CD1c-positive myeloid dendritic cell (primary cell): Measurements from ENCODE around the gene CTNNA2.
"Not testable (repeated sequence)": the region's sequence is repeated elsewhere in the genome, so short reads cannot be mapped to it uniquely, and the experiment has no call there.

ENCODE experiments used
- DNase-seq: peaks from one replicate; pipeline ENCODE4 v3.0.0-alpha.2; 2016; ENCODE audit errors: extremely low spot score

CTNNA2 gene

DNA sequence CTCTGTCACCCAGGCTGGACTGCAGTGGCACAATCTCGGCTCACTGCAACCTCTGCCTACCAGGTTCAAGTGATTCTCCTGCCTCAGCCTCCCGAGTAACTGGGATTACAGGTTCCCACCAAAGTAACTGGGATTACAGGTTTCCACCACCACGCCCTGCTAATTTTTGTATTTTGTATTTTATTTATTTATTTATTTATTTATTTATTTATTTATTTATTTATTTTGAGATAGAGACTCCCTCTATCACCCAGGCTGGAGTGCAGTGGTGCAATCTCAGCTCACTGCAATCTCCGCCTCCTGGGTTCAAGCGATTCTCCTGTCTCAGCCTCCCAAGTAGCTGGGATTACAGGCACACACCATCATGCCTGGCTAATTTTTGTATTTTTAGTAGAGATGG lies 633.9 kb downstream of the CTNNA2 start:
- DNase-seq: not testable (repeated sequence)

DNA sequence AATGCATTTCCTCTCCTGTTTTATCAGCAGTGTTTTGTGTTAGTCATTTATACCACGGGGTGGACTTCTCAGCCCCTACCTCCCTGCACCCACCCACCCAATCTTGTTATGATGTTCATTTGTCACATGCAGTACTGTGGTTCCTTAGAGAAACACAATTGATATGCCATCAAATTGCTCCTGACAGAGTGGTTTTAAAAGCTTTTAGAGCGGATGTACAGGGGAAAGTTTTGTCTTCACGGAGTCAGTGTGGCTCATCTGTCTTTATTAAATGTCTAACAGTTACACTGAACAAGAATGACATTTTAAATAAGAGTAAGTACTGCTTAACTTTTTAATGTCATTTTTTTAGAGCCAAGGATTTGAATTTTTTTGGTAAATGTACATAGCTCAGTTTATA lies 634.8 kb downstream of the CTNNA2 start:
- DNase-seq: no peak

DNA sequence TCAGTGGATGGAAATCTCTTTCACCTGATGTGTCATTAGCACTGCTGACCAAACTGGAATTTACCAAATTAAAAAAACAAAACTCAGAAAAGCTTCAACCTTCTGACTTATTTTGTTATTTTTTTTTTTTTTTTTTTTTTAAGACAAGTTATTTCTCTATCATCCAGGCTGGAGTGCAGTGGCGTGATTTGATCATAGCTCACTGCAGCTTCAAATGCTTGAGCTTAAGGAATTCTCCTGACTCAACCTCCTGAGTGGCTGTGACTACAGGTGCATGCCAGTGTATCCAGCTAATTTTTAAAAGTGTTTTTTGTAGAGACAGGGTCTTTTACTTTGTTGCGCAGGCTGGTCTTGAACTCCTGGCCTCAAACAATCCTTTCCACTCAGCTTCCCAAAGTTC lies 636.1 kb downstream of the CTNNA2 start:
- DNase-seq: no peak

DNA sequence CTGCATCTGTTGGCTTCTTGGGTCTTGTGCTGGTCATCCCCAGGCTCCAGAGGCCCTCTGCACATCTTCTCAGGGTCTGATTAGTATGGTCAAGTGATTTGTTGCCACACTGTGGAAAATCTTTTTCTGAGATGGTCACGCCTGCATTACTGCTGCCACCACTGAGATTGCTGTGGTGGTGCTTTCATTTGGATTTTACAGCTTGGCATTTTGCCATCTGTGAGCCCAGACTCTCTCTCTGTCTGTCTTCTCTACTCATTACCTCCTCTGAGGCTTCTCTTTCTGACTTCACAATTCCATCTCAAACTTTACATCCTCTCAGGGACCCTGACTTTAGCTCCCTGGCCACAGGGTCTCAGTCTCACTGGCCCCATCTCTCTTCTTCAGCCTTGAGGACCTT lies 637.1 kb downstream of the CTNNA2 start:
- no peak for DNase-seq

DNA sequence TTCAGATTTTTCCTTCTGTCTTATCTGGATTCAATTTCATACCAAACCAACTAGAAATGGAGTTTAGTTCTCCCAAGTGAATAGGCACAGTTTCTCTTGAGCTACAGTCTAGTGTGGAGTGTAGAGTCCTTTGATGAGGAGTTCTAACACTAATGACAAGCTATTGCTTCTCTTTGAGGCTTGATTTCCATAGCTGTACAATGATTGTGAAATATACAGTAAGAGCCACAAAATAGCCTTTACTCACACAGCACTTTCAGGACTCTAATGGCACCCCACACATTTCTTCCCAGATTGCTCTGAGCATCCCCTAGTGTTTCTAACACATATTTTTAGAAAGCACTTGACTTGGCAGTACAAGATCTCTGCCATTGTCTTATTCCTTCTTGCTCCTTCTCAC lies 638.4 kb downstream of the CTNNA2 start:
- DNase-seq: no peak

DNA sequence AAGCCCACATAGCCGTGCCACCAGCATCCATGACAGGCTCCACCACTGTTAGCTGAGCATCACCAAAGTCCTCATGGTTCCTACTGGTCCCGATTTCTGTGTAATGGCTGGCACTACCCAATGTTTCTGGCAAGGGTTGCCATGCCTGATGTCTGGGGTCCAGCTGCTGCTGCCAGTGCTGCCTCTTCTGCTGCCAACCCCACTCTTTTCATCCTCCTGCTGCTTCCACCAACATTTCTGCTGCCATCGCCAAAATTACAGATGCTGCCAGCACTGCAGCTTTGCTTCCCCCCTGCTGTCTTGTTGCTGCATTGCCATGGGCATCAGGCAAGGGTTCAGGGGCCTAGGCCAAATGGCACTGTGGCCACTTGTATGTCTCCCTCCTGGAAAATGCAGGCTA lies 638.8 kb downstream of the CTNNA2 start:
- no peak for DNase-seq

DNA sequence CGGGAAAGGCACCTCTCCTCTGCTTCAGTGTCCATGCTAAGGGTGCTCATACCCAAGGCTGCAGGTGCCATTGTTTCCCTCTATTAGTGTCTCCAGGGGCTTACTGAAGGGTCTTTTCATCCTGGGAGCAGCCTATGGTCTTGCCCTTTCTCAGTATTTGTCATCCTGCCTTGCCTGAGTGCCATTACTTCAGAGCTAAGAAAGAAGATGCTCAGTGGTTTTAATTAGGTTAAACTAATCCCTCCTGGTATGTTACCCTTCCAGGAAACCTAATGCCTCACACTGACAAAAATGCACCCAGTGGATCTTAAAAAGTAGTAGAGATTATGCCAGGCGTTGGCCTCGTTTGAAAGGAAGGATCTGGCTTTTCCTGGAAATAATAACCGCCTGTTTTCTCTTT lies 640.3 kb downstream of the CTNNA2 start:
- no peak for DNase-seq

DNA sequence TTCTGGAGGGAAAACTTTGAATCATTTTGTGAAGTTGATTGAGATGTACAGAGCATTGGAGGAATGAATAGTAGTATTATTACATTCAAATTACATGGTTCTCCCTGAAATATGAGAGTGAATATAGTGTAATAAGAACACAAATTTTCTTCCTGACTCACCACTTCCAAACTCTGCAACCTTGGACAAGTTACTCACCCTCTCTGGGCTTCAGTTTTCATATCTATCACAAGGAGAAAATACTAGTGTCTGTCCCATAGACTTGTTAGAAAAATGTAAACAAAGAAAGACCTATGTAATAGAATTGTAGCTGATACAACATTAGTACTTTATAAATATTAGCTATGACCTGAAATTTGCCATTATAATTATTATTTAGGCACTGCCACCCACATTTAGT lies 640.9 kb downstream of the CTNNA2 start:
- DNase-seq: no peak

DNA sequence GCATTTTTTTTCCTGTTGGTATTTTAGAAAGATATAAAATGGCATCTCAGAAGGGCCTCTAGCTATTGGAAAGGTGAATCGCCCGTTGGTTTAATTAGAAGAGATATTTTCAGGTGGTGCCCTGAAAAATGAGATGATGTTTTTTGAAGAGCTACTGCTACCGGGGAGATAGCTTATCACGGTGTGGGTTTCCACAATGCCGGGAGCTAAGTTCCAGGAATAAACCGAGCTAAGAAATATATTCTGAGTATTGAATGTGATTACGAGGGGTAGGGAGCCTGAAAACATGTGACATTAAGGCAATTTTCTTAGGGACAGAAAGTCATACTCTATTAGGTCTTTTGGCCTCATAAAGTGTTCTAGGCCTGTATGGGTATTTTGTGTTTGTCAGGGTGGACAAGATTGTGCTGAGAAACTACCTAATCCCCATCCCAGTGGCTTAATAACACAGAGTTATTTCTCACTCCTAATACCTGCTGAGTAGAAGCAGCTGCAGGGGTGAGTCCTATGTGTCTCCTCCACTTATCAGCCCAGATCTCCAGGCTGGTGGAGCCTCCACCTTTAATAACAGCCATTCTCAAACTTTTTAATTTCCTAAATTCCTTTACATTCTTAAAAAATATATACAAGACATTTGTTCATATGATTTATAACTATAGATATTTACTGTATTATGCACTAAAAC lies 641.5 kb downstream of the CTNNA2 start:
- DNase-seq: no peak

DNA sequence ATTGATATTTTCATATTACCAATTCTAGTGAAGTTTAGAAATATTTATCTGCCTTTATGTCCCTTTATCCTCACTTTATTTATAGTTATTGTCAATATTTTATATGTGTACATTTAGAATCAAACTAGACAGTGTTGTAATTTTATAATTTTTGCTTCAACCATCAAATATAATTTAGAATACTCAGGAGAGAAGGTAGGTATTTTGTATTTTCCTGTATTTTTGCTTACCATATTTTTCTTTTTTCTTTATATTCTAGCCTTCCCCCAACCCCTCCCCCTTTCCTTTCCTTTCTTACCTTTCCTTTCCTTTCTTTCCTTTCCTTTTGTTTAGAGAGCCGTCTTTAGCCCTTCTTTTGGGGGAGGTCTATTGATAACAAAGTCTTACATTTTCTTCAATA lies 651.5 kb downstream of the CTNNA2 start:
- DNase-seq: no peak

DNA sequence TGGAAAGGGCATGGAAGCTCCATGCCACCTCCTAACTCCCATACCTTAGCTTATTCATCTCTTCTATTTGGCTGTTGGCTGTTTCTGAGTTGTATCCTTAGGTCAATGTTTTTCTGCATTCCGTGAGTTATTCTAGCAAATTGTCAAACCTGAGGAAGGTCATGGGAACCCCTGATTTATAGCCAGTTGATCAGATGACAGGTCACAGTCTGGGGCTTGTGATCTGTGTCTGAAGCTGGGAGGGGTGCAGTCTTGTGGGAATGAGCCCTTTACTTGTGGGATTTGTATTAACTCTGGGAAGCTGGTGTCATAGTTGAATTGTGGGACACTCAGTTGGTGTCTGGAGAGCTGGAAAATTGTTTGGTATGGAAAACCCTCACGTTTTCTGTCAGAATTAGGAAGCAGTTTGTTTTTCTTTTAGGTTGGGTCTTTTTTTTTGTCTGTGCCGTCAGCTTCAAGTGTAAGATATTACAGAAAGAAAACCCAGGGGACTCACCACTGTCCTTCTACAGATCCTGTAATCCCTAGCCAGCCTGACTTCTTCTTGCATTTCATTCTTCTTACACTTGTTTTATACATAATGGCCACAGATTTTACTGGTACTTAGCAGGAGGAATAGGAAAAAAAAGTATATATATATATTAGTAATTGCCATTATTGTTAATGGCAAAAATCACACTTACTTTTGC lies 653.8 kb downstream of the CTNNA2 start:
- DNase-seq: no peak

DNA sequence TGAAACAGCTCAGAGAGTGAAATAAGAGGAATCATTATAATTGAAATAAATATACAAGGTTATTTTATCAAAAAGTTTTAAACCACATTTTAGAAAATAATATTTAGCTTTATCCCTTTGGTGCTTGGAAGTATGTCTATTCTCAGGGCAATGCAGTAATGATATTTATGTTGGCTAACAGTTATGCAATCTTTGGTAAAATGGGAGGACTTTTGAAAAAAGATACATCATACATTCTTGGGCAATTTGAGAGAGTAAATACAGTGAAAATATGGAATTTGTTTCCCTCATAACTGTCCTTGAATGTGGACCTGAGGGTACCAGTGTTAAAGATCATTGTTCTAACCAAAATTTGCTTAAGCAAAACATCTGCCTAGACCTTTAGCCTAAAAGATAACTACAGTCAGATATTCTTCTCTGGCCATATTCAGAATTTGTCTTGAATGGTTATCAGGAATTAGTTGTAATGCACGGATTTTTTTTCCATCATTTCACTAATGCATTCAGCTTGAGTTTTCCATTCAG lies 654.5 kb downstream of the CTNNA2 start:
- no peak for DNase-seq

DNA sequence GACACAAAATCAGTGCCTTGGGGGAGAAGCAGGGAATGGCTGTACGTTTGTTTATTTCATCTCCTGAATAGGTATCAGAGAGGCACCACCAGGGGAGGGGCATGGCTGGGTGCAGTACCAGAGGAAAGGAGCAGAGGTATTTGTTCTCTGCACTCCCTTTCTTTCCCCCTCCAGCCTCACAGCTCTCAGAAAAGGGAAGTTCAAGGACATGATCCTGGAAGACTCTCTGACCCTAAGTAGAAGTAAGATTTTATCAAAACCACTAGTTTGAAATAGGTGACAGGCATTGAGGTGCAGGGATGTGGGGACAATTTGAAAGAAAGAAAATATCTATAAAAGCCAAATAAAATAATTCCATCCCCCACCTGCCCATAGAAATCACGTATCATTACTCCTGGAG lies 655.2 kb downstream of the CTNNA2 start:
- no peak for DNase-seq

DNA sequence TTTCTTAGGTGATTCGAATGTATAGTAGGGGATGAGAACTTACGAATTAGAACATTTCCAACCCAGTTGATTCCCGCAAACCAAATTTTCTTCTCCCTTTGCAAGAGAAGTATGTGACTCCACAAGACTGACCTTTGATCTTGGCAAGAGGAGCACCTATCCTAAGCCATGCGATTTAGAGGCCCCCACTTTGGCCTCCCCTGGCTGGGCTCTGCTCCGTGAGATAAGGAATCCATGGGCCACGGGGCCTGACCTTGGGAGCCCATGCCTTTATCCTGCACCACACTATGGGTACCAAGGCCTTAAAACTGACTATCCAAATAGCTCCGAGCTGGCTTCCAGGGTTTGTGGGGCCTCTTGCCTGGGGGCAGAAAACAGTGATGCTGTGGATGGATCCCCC lies 656.0 kb downstream of the CTNNA2 start:
- no peak for DNase-seq

DNA sequence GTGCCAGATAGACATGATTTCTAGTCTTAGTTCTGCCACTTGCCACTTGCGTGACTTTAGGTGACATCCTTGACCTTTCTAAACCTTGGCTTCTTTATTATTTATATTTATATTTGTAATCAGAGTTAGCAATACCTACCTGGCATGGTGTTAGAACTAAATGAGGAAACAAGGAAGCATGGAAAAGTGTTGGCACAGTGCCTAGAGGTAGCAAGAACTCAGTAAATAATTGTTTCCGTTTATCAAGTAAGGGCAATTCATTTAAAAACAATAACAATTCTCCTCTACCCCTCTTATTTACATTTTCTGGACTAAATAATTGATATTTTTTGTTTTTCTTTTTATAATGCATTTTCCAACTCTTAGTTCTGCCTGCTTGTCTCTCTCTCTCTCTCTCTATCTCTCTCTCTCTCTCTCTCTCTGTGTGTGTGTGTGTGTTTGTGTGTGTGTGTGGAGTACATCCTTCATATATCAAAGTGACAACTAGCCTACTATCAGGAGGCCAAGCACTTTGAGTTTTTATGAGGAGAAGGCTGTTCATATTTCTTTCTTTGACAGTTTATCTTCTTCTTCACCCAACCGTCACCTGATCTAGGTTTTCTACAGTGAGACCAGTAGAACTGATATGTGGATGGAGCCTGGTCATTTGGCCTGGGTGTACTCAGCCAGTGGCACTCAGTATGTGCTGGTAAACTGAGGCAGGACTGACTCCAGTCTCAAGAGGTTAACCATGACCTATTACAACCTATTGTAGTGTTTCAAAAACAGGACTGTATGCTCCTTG lies 657.2 kb downstream of the CTNNA2 start:
- DNase-seq: no peak

DNA sequence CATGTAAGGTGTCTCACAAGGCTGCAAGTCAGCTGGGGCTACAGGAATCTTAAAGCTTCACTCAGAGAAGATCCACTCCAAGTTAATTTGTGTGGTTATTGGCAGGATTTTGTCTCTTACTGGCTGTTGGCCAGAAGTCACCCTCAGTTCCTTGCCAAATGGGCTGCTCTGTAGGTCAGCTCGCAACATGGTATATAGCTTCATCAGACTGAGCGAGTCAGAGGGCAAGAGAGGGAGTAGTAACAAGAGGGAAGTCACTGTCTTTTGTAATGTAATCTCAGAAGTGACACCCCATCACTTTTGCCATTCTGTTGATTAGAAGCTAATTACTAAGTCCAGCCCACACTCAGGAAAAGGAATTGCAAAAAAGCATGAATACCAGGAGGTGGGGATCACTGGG lies 672.2 kb downstream of the CTNNA2 start:
- no peak for DNase-seq

DNA sequence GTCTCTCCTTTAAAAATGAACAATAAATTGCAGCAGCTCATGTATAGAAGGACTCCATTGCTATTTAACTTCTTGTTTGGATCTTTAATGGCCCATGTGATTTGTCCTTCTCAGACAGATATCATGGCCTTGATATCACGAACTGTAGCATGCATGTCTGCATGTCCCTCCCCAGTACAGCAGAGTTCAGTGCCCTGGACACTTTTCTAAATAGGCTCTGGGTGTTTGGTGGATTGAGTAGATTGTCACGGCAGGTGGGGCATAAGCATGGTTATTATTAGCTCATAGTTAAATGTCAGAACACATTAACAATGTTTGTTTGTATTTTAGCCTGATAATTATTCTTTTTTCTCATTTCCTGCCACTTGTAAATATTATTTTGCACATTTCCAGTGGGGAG lies 673.4 kb downstream of the CTNNA2 start:
- no peak for DNase-seq

DNA sequence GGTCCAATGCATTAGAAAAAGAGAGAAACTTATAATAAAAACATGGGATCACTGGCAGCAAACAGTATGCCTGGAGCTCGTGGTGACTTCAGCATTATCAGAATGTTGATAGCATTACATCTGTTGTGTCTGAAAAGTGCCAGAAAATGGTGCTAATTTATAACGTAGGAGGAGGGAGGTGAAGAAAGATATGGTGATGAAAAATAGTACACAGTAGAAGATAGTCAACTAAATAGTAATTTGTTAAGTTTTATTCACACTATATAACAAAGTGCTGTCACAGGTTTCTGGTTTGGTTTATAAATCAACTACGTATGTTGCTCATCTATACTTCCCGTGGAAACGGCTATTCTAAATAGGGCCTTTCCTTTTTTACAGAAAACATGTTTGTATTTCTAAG lies 674.3 kb downstream of the CTNNA2 start:
- DNase-seq: no peak

DNA sequence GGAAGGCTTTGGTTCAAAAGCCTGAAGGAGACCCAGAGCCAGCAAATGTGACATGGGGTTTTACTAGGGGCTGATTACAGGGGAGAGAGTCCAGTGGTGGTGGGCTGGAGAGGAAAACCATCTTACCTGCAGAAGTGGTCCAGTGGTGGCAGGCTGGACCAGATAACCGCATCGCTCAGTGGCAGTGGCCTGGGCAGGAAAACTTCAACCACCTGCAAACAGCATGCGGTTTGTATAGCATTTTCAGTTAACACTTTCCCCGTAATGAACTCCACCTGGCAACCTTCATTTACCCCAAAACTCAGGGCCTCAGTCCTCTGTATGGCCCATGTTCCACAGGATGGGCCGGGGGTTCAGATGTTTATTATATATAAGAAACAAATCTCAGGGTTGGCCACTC lies 677.3 kb downstream of the CTNNA2 start:
- DNase-seq: no peak

DNA sequence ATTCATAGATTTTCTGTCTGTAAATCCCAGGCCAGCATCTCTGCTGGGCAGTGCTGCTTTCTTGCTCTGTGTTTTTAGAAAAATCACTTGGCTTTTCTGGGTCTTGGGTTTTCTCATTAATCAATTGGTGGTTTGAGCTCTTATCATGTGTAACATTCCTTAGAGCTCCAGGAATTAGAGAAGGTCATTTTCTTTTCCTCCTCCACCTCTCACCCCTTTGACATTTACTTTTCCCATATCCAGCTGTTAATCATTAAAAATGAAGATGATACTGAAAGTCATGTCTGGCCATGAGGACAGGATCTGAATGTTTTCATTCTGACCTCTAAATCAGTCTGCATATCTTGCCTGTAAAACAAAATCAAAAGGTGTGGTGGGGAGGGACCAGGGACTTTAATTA lies 680.7 kb downstream of the CTNNA2 start:
- no peak for DNase-seq

DNA sequence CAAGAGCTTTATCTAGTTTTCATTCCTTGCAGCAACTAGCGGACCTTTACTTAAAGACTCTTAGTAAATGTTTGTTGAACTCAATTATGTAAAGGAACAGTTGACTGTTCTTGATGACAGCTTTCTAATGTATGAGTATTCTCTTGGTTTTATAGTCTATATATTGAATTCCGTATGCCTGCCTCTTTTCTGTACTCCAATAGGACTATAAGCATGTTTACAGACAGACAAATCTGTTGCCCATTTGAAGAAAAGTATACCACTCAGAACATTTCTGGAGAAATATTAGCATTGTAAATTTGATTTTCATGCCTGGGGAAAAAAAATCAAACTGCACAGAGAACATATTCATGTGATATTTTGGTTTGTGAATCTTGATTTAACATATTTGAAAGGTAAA lies 682.2 kb downstream of the CTNNA2 start:
- no peak for DNase-seq

DNA sequence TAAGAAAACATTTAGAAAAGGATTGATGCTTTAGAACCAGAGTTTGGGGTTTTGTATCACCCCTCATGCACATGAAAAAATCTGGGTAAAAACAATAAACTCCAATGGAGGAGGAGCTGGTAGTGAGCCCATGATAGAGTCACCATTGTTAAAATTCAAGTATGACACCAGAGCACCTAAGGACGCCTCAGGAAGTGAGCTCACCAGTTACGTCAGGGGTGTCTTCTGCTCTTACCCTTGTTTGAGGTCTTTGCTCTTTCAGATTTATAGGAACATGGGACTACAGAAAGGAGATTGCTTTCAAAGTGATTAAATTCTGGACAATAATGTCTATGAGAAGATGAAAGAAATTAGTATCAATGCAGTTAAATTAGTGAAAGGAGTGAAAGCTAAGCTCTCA lies 685.2 kb downstream of the CTNNA2 start:
- no peak for DNase-seq

DNA sequence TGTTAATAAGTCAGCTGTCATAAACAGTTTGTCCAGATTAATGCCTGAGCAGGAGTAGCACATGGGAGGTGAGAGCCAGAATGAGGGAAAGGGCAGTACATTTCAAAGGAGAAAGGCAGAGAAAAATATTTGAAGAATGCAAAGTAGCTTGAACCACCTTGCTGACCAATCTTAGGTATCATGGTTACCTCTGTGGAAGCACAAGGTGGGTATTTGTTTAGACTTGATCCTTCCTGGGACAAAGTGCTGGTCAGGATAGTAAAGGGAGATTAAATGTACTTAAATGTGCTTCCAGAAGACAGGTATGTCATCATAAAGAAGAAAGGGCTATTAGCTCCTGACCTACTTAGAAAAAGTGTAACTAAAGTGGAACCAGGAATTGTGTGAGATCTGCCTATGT lies 686.7 kb downstream of the CTNNA2 start:
- DNase-seq: no peak
